Osteoblast (primary cell): ENCODE data around the gene GP5. TPM values are rescaled to one million over a fixed set of nuclear protein-coding genes. Genes with fewer than 3 reads are reported as not detected.

Experiments
- DNase-seq: peaks from one replicate; pipeline ENCODE4 v3.0.0; 2011; ENCODE audit warnings: low spot score, mixed read lengths; ENCODE audit not compliant: insufficient read length; ENCODE audit errors: missing footprints
- H2AFZ ChIP-seq: 2 replicates; pipeline ENCODE4 v1.6.0; 2011; ENCODE audit warnings: mild to moderate bottlenecking, low read length
- H3K27ac ChIP-seq: 2 replicates; pipeline ENCODE4 v1.5.1; 2011; ENCODE audit warnings: mild to moderate bottlenecking, low read depth, low read length, moderate library complexity
- H3K27me3 ChIP-seq: 2 replicates; pipeline ENCODE4 v1.6.0; 2012; ENCODE audit warnings: mild to moderate bottlenecking, control low read depth, inconsistent platforms, low read length, moderate library complexity; ENCODE audit not compliant: insufficient read depth
- H3K36me3 ChIP-seq: 2 replicates; pipeline ENCODE4 v1.5.1; 2011; ENCODE audit warnings: mild to moderate bottlenecking, low read length, control low read depth, moderate library complexity; ENCODE audit not compliant: insufficient read depth
- H3K4me1 ChIP-seq: 2 replicates; pipeline ENCODE4 v1.5.1; 2011; ENCODE audit warnings: mild to moderate bottlenecking, low read length, control low read depth, moderate library complexity; ENCODE audit not compliant: insufficient read depth
- H3K4me2 ChIP-seq: 2 replicates; pipeline ENCODE4 v1.6.0; 2011; ENCODE audit warnings: mild to moderate bottlenecking, low read length; ENCODE audit not compliant: insufficient read depth
- H3K4me3 ChIP-seq: fragments of 200-600 bp; sonication (generic); 3 replicates; pipeline ENCODE4 v1.5.1; 2012; ENCODE audit warnings: mild to moderate bottlenecking, low read length, inconsistent platforms; ENCODE audit not compliant: insufficient read depth
- H3K79me2 ChIP-seq: 2 replicates; pipeline ENCODE4 v1.6.0; 2012; ENCODE audit warnings: mild to moderate bottlenecking, low read length, control low read depth, inconsistent platforms; ENCODE audit not compliant: insufficient read depth
- H3K9me3 ChIP-seq: 2 replicates; pipeline ENCODE4 v1.5.1; 2011; ENCODE audit warnings: low read depth, low read length, control low read depth
- H4K20me1 ChIP-seq: 2 replicates; pipeline ENCODE4 v1.6.0; 2012; ENCODE audit warnings: mild to moderate bottlenecking, low read length, control low read depth; ENCODE audit not compliant: insufficient read depth
- total RNA-seq: library from RNA; depleted of rRNA; stranded (reverse); fragments of >200 nt; gene quantifications from 2 replicates; pipeline ENCODE4 v1.2.3, GENCODE V29; 2012
- TF ChIP-seq, protein P1 (sequence below): IDR thresholded peaks from 2 replicates; pipeline ENCODE4 v1.5.1; 2011; ENCODE audit warnings: mild to moderate bottlenecking, low read depth, low read length, moderate library complexity; ENCODE audit errors: extremely low read depth

GP5 gene
- total RNA-seq, 1 donor = 0.36 TPM

DNA sequence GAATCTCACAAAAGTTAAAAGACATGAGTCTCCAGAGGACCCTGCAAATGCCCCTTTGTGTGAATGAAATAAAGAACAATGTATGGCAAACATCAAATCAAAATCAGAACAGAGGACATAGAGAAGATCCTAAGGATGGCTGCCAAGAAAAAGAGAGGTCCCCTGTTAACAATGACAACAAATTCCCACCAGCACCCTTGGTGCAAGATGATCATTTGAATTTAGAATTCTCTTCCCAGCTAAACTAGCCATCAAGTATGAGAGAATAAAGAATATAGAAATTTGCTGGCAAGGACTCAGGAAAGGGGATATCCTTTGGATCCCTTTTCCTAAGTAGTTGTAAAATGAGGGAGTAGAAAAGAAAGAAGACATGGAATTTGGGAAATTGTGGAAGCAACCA is 8.2 kb downstream of the GP5 start:
- no peaks in the 10 kb centered on the region for H3K36me3 ChIP-seq
- H3K9me3 ChIP-seq = no peaks in the 10 kb centered on the region
- H3K4me2 ChIP-seq = no peak overlapping the region
- H2AFZ ChIP-seq = no peak overlapping the region
- no peaks in the 10 kb centered on the region for H3K4me1 ChIP-seq
- H3K27ac ChIP-seq = no peak overlapping the region
- TF ChIP-seq, protein P1, sequence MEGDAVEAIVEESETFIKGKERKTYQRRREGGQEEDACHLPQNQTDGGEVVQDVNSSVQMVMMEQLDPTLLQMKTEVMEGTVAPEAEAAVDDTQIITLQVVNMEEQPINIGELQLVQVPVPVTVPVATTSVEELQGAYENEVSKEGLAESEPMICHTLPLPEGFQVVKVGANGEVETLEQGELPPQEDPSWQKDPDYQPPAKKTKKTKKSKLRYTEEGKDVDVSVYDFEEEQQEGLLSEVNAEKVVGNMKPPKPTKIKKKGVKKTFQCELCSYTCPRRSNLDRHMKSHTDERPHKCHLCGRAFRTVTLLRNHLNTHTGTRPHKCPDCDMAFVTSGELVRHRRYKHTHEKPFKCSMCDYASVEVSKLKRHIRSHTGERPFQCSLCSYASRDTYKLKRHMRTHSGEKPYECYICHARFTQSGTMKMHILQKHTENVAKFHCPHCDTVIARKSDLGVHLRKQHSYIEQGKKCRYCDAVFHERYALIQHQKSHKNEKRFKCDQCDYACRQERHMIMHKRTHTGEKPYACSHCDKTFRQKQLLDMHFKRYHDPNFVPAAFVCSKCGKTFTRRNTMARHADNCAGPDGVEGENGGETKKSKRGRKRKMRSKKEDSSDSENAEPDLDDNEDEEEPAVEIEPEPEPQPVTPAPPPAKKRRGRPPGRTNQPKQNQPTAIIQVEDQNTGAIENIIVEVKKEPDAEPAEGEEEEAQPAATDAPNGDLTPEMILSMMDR = no peak
- H3K27me3 ChIP-seq = peaks cover 15% of the 10 kb centered on the region
- no peaks in the 10 kb centered on the region for H3K79me2 ChIP-seq
- no peak for DNase-seq
- no peak overlapping the region for H3K4me3 ChIP-seq
- H4K20me1 ChIP-seq = no peaks in the 10 kb centered on the region

DNA sequence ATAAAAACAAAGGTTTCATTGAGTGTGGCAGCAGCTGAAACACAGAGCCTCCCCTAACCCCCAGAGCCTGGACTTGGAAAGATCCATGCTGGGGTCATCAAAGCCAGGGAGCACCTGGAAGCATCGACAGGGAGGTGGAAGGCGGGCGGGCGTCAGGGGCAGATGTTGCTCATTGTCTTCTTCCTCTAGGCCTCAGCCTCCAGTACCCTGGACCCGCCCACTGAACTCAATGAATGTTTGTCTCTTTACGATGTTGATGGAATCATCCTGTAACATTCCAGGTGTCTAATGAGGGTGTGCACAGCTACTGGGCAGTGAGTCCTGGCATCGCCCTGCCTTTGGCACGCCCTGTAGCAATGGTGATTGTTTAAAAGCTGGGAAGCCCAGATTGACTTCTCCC is 9.8 kb downstream of the GP5 start:
- Histone ChIP-seq H3K4me2 (no peak overlapping the region), H3K4me3 (no peak overlapping the region), H3K27ac (no peak overlapping the region), H3K27me3 (peaks cover 15% of the 10 kb centered on the region), H2AFZ (no peak overlapping the region), H3K36me3 (no peaks in the 10 kb centered on the region), H3K79me2 (no peaks in the 10 kb centered on the region), H3K4me1 (no peaks in the 10 kb centered on the region), H4K20me1 (no peaks in the 10 kb centered on the region), H3K9me3 (no peaks in the 10 kb centered on the region)
- TF ChIP-seq, protein P1 = no peak
- no peak for DNase-seq

DNA sequence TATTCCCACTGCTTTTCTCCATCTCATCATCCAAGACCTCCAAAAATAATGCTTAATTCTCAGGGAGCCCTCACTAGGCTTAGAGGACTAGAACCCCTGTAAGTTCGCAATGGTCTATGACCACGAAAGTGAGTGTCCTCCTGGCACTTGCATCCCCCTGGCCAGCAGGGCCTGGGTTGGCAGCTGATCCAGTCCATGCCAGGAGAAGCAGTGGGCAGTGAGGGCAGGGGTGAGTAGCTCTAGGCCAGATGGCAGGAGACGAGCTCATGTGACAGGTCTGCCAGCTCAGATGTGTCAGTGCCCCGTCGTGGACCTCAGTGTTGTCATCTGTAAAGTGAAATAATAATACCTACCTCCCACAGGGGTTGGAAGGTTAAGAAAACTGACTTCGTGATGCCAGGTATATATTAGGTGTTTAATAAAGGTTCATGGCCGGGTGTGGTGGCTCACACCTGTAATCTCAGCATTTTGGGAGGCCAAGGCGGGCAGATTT is 11.1 kb downstream of the GP5 start:
- Histone ChIP-seq H4K20me1 (no peaks in the 10 kb centered on the region), H3K27ac (no peak overlapping the region), H3K4me3 (no peak overlapping the region), H2AFZ (no peak overlapping the region), H3K36me3 (no peaks in the 10 kb centered on the region), H3K4me1 (no peaks in the 10 kb centered on the region), H3K9me3 (no peaks in the 10 kb centered on the region), H3K4me2 (no peak overlapping the region), H3K27me3 (peaks cover 13% of the 10 kb centered on the region), H3K79me2 (no peaks in the 10 kb centered on the region)
- no peak for DNase-seq
- TF ChIP-seq, protein P1 = no peak

DNA sequence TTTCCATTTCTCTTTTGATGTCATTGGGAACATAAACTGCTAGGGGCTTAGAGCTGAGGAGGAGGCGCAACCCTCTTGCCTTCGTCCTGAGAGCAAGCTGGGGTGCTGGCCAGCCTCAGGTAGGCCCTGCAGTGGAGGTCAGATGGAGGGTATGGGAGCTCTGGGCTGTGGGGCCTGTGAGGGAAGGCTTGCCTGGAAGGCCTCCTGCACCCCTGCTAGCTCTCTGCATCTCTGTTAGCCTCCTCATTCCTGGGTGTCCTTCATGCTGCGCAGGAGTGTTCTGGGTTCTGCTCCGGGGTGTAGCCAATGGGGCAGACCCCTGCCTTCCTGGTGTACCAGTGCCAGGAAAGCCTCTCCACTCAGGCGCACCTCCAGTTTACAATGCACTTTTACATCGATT is 11.8 kb downstream of the GP5 start:
- H3K4me1 ChIP-seq = no peaks in the 10 kb centered on the region

More for the DNA sequence above, 11.8 kb downstream of the GP5 start:
- Histone ChIP-seq H3K27ac (no peak overlapping the region), H3K27me3 (peaks cover 9% of the 10 kb centered on the region), H4K20me1 (no peaks in the 10 kb centered on the region), H3K4me2 (no peak overlapping the region), H3K9me3 (no peaks in the 10 kb centered on the region), H3K79me2 (no peaks in the 10 kb centered on the region), H3K36me3 (no peaks in the 10 kb centered on the region), H3K4me3 (no peak overlapping the region), H2AFZ (no peak overlapping the region)
- TF ChIP-seq, protein P1 = no peak
- DNase-seq = no peak
